ENCODE results near the gene LRRTM1.

Gene LRRTM1

DNA sequence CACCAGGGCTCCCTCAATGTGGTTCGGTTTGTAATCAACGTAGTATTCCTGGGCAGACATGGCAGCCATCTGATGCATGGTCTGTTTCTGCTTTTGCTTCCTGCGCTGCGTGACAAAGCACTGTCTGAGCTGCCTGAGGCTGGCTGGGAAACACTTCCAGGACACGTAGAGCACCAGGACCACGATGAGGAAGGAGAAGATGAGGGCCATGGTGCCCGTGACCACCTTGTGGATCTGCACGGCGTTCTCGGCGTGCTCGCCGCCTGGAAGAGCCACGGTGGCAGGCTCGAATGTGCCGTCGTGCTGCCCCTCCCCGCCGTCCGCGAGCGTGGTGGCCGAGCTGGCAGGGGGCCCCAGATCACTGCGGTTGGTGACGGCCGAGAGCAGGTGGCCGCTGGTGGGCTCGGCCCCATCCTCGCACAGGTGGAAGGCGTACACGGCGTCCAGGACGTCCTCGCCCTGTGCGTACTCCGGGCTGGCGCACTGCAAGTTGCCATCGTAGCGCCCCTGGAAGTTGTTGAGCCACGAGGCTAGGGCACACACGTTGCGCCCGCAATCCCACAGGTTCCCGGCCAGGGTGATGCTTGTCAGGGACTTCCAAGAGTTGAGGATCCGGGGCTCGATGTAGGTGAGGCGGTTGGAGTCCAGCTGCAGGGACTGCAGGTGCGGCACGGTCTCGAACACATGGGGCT, 2.1 kb downstream of the LRRTM1 start:
- DNase-seq (ENCODE audit: low read depth in 2 of 2), result no peak

DNA sequence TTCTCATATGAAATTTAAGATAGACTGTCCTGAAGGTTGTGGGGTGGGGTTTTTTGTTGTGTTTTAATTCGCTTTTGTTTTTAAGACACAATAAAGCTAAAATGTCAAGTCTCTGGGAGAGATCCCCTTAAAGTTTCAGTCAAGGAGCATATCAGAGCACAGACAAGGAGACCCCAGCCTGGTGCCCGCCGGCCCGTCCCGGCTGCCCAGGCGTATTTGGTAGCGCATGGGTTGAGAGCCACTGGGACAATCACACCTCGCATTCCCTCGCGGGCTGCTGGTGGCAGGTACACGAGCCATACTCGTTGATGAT, 2.6 kb downstream of the LRRTM1 start:
- DNase-seq (ENCODE audit: low read depth in 2 of 2), result no peak

DNA sequence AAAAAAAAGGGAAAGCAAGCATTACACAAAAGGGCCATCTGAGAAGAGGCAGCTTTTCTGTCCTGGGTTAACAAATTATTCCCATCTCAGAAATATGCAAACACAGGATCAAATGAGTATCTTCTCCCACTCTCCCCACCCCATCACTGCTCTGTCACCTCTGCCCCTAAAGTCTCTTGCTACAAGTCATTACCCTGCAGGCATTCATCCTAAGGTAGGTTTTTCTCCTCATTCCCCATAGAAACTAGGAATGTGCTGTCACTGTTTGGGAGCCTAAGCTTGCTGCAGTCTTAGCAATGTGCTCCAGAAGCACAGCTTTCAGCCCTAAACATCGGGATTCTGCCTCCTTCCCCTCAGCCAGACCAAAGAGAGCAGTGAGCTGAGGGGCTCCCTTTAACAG, 3.6 kb downstream of the LRRTM1 start:
- DNase-seq (ENCODE audit: low read depth in 2 of 2), result no peak

DNA sequence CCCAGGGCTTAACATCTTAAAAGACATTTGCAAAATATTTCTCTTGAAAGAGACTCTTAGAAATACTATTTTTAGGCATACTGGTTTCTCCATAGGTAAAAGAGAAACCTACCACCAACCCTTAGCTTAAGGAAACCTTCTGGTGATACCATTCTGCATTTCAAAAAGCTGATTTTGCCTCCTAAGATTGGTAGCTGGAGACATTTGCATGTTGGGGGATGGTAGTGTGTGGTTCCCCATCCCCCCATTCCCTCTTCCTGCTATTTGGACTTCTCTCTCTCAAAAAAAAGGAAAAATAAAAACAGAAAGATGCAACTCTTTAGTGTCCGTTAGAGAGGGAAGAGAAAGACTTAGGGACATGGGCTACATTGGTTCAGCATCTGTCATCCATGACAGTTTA, 4.2 kb downstream of the LRRTM1 start:
- DNase-seq (ENCODE audit: low read depth in 2 of 2), result no peak

DNA sequence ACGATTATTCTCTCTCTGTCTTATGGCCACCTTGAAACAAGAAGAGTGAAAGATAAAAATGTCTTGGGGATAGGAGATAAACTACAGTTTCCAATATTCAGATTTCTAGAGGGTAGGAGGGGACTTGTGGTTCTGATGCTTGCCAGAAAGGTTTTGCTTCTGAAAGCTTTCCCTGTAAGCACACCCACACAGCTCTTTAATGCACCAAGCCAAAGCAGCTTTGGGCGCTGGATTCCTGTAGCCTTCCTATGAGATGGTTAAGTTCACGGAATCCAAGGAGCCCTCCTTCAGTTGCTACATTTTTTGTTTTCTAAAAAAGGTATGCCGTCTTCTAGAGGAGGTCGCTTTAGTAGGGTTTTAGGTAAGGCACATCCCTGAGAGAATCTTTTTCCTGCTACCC, 4.9 kb downstream of the LRRTM1 start:
- no peak for DNase-seq (ENCODE audit: low read depth in 2 of 2)

DNA sequence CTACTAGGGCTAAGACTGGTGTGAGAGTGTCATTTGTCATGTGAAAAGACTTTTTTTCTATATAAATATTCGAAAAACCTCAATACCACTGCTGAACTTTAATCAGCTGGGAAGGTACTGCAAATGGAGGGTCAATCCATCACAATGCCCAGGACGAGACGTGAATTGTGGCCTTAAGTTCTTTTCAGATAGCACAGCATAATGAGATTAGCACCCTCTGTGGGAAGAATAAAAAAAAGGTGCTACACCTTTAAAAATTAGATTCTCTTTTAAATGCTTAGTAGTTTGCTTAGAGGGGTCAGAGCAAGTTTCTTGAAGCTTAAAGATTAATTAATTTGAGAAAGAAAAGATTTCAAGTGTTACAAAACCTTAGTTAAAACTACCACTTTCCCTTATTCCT, 5.6 kb downstream of the LRRTM1 start:
- DNase-seq (ENCODE audit: low read depth in 2 of 2), result no peak

DNA sequence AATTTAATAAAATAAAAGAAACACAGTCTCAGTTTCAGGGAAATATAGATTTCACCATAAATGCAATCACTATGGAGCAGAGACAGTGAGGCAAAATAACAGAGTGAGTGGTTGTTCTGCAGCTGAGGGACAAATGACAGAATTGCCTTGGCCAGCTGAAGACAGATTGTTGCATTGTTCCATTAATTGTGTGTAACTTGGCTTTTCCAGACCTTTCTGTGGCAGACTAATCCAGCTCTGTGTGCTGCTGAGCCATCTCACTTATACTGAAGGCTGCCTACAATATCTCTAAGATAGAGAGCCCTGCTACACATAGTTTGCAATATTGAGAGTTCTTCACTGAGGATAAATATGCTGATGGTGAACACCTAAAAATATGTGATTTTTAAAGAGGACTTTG, 11.5 kb downstream of the LRRTM1 start:
- no peak for DNase-seq (ENCODE audit: low read depth in 2 of 2)

DNA sequence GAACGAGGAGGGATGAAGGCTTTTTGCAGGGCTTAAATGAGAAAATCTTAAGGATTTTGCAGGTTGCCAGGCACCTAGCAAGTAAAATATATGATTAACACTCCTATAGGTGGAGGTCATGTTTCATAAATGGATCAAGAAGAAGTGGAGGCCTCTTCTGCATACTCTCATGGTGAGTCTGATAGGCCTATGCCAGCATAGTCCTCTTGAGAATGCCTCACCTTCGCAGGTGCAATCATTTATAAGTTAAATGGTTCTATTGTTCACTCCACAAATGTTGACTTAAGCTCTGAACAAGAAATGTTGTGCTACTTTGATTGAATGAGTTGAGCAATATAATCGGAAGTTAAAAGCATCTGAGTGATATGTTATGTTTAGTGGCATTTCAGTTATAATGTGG, 12.1 kb downstream of the LRRTM1 start:
- DNase-seq (ENCODE audit: low read depth in 2 of 2), result no peak

DNA sequence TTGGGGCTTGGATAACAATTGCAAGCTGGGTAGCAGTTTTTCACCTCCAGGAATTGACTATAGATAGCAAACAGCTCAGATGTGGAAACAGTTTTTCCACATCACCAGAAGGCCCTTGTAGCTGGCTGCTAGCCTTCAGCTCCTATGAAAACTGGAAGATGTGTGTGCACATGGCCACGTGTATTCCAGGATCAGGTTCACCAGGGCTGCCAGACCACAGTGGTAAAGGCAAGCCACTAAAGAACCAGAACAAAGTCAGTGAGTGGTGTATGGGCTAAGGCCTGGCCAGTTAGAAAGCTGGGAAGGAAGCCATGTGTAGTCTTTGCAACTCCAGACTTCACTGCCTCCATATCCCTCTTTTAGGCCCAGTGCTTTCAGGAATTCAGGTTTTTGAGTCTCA, 12.9 kb downstream of the LRRTM1 start:
- no peak for DNase-seq (ENCODE audit: low read depth in 2 of 2)

DNA sequence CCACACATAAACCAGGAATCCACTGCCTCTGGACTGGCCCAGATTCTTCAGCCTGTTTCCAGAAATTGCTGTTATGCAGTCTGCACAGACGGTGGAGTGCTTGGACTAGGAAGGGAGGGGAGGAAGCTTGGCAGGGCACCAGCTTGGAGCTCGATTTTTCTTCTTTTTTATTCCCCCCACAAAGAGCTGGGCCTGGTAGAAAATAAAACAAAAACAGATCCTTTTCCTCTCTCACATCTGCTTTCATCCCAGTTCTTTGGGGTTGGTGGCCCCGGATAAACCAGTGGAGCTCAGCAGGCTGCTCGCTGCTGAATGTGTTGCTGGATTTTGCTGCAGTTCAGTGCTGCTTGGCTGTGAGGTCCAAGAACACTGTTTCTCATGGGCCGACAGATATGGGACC, 16.0 kb downstream of the LRRTM1 start:
- no peak for DNase-seq (ENCODE audit: low read depth in 2 of 2)

DNA sequence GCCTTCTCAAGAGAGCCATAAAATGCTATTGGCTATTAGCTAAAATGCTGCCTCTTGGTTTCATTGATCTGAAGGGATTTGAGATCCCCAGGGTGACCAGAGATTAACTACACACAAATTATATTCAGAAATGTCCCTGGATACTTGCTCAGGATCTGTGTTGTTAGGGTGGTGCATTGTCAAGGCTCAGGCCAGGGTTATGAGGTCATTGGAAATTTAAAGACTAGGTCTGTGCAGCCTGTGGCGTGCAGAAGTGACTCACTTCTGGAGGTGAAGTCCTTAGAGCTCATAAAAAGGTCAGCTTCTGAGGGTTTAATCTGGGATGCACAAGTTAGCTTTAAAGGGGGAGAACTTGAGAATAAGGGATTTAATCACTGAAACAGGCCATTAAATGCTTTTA, 23.5 kb downstream of the LRRTM1 start:
- no peak for DNase-seq (ENCODE audit: low read depth in 2 of 2)

DNA sequence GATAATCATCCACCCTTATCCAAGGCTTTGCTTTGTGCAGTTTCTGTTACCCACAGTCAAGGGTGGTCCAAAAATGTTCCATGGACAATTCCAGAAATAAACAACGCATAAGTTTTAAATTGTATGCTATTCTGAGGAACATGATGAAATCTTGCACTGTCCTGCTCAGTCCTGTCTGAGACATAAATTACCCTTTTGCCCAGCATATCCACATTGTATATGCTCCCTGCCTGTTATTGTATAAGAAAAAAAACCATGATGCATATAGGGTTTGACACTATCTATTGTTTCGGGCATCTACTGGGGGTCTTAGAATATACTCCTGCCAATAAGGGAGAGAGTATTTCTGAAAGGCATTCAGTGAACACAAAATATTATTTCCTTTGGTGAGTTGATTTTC, 24.0 kb downstream of the LRRTM1 start:
- DNase-seq (ENCODE audit: low read depth in 2 of 2), result no peak

DNA sequence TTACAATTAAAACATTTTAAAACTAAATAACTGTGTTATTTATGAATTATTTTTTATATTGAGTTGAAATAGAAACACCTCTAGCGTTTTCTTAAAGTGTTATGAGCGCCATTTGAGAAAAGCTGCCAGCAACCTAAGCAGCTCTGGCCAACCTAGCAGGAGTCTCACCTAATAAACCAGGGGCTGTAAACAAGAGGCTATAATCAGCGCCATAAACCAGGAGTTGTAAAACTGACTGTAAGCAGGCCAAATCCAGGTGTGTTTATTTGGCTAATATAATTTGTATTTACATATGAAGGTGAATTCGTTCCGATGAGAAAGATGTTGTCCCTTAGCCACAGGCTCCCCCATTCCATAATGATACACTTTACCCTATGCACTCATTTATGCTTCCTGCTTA, 34.7 kb downstream of the LRRTM1 start:
- no peak for DNase-seq (ENCODE audit: low read depth in 2 of 2)

DNA sequence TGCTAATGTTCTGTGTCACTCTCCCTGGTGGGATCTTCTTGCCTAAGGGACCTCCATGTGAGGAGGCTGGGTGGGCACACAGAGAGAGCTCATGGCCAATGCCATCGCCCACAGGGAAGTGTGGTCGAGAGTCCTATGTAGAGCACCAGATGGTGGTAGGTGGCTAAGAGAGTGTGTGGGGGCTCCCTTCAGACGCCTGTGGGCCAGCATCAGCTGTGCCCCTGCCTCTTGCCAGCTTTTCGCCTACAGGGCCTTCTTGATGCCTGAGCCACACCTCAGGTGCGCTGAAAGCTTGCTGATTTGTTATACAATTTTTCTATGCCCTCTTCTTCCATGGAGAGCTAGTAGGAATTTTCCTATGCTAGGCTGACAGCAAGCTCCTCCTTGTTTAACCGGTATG, 38.3 kb downstream of the LRRTM1 start:
- no peak for DNase-seq (ENCODE audit: low read depth in 2 of 2)

DNA sequence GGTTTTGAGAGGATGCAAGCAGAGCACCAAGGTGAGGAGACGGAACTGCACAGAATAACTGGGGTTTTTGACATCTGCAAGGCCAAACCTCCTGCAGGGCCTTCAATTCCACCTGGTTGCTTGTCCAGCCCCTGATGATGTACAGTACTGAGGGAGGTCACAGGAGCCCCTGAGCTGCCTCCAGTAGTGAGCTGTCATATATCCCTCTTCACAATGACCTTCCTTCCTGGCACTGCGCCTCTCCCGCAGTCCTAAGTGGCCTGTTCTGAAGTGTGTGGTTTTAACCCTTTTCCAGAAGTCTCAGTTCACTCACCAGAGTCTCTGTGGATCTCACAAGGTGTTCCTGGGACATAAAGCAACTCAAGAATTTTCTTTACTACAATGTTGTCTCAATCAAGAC, 45.3 kb downstream of the LRRTM1 start:
- no peak for DNase-seq (ENCODE audit: low read depth in 2 of 2)

DNA sequence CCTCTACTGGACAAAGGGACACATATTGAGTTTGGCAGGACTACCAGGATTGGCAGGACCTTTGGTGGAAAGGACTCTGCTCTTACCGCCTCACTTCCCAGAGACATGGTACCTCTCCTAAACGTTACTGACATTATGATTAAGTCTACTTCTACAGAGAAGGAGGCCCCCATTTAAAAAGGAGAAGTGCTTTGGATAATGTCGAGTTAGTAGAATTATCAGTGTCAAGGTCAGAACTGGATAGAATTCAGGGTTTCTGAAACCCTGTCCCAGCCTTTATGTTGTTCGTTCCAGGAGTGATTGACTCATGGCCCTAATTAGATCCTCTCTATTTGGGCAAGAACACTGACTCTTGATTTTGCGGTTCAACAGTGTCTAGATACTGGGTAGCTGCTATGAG, 45.8 kb downstream of the LRRTM1 start:
- DNase-seq (ENCODE audit: low read depth in 2 of 2), result no peak

DNA sequence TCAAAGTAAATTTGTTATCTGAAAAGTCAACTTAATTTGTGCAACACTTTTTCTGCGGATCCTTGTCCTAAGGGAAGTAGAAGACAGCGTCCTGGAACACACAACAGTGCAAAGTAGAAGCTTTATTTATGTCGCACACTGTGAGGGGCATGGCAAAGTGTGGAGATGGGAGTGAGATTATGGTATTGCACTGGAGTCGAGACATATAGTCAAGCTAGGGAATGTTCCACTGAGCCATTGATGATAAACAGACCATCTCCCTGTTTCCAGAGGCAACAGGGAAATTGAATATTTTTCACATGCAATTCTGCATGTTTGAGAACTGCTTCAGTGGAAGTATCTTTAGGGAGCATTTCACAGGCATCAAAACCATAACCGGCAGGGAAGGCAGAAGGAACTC, 46.2 kb downstream of the LRRTM1 start:
- no peak for DNase-seq (ENCODE audit: low read depth in 2 of 2)

DNA sequence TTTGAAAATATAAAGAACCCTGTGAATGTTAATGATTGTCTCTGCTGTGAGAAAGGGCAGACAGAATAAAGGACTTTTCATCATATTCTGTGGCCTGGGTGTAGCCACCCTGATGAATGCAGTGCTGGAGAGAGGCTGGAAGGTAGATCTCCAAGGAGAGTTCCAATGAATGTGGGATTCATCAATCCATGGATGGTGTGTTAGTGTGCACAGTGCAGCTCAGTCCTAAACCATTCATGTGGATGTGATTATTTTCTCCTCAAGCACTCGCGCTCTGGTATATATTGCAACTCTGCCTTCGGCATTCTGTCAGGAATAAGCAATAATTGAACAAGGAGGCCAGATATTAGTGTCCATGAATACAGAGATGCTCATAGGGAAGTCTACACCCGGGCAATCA, 47.1 kb downstream of the LRRTM1 start:
- no peak for DNase-seq (ENCODE audit: low read depth in 2 of 2)

DNA sequence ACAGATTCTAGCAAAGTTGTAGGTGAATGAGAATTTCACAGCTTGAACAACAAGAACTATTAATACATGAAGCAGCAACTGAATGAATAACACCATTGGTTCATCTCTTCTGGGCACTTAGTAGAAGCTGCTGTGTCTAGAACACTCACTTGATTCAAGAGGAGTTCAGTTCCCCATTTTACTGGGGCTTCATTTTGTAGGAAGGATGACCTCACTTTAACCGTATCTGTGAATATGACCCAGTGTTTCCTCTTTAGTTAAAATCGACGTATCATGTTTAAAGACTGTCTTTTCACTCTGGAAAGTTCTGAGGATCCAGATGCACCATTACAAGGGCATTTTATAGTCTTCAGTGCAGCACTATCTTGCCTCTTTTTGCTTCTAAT, 47.8 kb downstream of the LRRTM1 start:
- DNase-seq (ENCODE audit: low read depth in 2 of 2), result no peak

DNA sequence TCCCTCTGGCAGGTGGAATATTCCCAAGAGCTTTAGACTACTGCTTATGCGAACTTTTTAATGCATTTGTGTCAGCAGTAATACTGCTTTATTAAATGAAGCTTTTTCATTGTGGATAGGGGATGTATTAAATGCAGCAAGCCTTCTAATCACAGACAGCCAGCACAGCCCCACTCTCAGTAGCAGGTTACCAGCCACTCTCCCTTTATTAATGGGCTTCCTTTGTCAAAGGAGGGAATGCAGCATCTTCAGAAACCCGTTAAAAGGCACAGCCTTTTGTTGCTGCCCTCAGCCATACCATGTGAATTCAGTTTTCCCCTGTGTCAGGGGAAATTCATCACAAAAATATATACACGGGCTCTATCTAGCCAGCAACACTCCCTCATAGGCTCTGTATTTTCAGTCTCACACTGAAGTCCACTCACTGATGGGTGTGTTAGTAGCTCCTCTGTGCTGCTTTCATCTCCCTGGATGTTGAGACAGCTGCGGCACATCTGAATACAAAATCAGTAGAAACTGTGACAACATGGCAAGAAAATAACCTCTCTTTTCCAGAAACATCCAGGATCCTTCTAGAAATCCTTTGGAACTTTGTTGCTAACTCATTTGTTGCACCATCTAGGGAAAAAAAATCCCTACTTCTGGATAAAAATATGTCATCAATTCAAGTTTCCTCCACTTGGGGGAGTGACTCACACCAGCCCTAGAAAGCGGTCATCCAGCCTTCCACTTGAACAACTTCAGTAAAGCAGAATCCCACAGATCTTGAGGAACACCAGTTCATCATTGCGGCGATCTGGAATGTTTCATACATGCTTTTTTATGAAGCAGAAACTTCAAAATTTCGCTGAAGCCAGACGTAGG, 48.4 kb downstream of the LRRTM1 start:
- DNase-seq (ENCODE audit: low read depth in 2 of 2), result no peak

DNA sequence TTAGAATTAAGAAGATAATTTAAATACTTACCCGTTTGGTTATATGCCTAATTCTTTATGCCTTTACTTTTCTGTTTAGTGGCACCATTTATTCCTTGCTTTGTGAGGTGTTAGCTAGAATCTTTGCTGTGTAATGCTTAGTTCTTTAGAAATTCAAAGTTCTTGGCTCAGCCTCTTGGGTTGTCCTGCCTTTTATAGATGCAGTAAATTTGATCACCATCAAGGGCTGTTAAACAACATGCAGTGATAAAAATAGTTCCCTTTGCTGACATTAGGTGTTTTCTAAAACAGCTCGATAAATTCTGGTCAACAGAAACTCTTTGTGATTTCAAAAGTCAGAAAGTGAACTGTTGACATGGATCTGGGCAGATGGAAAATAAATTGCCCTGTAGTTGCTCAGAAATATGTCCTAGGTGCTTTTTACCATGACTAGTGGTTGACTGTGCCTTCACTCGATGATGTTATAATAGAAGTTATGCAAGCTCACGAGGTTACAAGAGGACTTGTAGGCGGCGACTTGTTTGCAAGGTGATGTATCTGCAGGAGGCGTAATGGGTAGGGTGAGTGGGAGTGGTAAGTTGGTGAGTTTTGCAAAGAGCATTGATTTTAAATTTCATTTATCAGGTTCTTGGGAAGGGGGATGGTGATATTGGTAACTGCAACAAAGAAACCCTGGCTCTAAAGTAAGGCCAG, 52.1 kb downstream of the LRRTM1 start:
- no peak for DNase-seq (ENCODE audit: low read depth in 2 of 2)
